ENCODE measurements around the gene ZNF74.

ZNF74 gene

DNA sequence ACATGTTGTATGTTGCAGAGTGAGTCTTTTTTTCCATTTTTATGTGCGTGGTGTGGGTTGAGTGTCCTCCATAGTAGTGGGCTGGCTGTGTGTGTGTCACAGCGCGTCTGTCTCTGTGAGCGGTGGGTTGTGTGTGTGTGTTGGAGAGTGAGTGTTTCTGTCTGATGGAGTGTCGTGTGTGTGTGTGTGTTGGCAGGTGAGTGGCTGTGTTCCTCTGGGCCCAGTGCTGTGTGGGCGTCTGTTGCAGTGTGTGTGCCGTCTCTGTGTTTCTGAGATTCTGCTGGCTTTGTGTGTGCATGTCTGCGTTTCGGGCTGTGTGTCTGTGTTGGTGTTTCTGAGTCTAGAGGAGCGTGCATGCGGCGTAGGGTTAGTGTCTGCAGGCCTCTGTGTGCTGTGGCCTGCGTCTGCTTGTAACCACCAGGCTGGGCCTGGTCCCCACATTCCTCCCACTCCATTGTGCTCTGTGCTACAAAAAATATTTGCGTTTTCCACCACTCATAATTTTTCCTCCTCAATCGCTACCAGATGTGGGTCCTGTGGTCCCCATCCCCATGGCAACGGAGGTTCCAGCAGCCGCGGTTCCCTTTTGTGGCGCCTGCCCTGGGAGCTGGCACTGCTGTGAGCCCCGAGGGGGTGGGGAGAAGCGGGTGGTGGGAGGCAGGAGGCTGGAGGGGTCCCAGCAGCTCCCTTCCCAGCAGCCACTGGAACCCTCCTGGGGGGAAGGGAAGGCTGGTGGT is 28.5 kb downstream of the ZNF74 start:
- DNase-seq = peak in 1 of 2 experiments; percentile 25

DNA sequence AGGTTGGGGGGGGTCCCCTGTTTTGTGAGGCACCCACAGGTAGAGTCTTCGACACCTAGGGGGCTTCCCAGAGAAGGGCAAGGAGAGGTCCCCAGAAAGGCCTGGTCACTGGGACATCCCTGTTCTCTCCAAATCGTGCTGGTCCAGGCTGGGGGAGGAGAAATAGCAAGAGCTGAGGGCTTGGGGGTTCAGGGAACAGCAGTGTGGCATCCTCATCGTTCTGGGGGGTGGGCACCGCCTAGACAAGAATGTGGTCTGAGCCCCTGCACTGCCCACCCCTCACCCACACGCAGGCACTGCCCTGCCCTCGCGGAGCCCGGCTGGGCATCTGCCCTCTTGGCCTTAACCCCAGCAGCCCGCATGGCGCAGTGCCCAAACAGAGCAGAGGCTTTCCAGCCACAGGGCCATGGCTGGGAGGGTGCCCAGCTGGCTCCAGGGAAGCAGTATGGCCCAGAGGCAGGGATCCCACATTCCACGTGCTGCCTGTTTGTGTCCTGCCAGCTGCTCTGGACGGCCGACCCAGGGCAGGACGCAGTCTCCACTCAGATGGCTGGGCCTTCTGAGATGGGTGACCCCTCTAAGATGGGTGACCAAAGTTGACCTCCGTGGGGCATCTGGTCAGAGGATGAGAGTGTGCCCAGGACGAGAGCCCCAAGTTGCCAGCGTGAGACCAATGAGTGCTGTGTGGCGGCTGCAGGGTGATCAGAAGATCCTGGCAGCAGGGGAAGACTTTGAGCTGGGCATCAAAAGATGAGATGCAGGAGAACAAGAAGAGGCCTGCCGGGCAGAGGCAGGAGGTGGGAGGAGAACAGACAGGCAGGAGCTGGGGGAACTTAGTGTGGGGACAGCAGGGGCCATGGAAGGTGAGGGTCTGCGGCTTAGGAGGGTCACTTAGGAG is 29.3 kb downstream of the ZNF74 start:
- no peak for DNase-seq

DNA sequence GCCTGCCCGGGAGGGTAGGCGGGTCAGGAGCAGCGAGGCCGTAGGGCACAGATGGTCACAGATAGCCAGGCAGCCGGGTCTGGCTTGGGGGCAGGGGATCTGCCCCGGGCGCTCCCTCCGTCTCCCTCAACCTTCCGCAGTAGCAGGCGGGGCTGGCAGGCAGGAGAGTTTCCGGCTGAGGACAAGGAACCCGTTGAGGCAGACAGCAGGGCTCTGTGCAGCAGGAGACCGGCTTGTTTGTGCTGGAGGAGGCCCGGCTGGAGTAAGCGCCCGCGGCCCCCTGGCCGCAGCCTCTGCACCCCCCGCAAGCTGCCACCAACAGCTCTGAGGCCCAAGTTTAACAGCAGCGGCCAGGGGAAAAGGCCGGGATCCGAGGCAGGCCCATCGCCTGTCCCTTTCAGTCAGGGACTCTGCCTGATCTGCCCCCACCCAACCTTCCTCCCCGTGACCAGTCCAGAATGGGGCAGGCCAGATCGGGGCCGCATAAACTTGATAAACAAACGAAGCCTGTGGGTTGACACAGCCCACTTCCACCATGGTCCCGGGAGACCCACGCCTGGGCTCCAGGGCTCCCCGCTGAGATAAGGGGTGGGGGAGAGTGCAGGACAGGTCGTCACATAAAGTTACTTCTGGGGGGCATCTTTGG is 30.1 kb downstream of the ZNF74 start:
- no peak for DNase-seq

DNA sequence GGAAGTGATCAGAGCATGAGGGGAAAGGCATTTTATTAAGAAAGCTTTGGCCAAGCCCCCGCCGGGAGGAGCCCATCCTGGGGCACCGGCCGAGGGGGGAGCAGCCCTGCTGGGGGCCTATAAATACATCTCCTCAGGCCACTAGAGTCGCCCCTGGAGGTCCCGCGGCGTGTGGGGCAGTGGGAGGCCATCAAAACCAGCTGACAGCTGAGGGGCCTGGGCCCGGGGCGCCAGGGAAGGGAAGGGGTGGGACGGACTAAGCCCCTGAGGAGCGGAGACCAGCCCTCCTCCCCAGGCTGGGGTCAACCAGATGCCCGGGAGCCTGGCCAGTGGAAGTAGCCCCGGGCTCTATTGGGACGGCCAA is 30.6 kb downstream of the ZNF74 start:
- DNase-seq = no peak

DNA sequence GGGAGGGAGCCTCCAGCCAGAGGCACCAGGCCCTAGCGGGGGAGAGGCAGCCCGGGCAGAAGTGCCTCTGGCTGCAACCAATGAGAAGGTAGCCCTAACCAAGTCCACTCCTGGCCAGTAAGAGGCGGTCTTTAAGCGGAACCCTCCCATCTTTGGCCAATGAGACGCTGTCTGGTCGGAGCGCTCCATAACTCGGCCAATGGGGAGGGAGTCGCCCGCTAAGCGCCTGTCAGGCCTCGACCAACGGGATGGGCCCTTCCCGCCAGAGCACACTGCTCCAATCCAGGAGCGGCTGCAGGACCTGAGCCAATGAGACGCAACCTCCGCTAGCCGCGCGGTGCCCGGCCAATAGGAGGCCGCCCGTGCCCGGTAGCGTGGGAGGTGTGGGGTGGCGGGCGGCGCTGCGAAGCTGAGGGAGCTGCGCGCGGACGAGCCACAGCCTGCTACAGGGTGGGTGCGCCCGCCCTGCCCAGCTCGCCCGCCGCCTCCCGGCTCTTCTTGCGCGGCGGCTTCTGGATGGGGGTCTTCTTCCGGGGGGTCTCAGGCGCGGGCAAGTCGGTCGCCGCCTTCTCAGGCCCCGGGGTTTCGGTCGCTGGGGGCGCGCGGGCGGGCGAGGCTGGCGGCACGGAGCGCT is 31.1 kb downstream of the ZNF74 start:
- peak in 1 of 2 experiments; percentile 45 for DNase-seq

DNA sequence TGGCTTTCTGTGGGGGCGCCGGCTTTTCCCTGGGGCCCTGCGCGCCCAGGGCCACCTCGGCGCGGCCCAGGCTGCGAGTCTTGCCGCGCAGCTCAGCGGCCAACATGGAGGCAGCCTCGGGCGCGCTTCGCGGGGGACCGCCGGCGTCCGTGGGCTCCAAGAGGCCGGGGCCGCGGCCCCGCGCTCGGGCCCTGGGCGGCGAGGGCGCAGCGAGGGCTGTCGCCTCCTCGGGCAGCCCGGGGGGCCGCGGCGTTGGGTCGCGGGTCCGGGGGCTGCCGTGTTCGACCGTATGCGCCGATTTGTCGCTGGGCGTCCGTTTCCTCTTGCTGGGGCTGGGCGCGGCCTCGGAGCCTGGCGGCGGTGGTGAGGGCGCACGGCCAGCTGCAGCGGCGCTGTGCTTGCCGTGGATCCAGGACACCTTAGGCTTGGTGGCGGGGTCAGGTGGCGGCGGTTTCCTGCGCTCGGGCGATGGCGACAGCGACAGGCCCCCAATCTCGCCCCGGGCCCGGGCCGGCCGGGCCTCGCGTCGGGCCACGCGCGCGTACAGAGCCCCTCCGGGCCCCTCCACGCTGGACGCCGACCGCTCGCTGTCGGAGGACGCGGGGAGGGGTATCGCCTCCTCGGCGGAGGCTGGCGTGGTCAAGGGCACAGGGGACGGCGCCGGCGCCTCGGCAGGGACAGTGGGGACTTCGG is 31.8 kb downstream of the ZNF74 start:
- DNase-seq = peak in 1 of 2 experiments; percentile 30

DNA sequence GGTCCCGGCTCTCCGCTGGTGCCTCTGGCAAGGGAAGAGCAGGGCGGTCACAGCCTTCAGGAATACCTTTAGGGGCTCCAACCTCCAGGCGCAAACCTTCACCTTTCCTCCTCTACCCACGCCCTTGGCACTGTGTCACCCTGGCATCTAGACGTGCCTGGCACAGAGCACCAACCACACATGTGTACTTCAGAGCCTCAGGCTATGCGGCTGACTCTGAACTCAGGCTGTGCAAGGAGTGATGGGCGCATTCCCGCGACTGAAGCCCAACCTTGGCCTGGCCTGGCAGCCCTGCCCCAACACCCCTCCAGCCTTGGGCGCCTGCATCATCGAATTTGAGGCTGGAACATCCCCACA is 32.3 kb downstream of the ZNF74 start:
- peak in 1 of 2 experiments; percentile 21 for DNase-seq

DNA sequence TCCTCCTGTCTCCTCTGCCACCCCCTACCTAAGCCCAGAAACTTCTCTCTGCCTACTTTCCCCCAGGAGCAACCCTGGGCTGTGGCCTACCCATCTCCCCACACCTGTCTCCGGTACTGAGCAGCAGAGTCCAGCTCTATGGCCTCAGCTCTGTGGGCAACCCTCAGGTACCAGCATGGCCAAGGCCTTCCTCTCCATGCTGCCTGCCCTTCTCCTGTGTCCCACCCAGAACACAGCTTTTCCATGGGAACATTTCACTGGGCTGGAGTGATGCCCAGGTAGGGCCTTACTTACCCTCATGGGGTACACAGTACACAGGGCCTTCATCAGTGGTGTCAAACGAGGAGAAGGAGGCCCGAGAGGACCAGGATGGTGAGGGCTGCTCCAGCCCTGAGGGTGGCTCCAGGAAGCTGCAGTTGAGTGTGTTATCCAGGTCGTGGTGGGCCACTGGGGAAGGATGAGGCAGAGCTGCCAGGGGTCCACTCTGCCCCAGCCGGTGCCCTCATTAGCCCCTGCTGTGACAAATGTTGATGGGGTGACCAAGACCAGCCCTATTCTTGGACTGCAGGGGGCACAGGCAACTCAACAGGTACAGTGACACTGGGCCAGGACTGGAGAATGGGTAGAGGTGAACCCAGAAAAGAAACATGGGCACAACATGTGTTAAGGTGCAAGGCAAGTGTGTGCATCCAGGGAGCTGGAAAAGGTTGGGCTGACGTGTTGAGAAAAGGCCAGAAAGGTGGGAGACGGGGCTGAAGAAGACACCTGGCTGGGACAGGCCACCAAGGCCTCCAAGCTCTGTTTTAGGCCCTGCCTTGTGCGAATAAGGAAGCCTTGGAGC is 33.4 kb downstream of the ZNF74 start:
- peak in 1 of 2 experiments; percentile 19 for DNase-seq

DNA sequence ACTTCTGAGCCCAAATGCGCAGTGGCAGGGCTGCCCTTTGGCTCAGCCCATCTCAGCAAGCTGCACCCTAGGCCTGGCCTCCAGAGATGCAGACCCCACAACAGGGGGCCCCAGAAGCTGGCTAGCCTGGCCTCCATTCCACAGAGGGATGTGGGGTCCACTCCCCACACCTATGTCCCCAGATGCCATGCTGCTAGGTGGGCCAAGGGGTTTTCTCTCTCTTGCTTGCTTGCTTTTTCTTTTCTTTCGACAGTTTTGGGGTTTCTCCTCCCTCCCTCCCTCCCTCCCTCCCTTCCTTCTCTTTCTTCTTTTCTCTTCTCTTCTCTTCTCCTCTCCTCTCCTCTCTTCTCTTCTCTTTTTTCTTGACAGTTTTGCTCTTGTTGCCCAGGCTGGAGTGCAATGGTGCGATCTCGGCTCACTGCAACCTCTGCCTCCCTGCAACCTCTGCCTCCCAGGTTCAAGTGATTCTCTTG is 34.0 kb downstream of the ZNF74 start:
- no peak for DNase-seq

DNA sequence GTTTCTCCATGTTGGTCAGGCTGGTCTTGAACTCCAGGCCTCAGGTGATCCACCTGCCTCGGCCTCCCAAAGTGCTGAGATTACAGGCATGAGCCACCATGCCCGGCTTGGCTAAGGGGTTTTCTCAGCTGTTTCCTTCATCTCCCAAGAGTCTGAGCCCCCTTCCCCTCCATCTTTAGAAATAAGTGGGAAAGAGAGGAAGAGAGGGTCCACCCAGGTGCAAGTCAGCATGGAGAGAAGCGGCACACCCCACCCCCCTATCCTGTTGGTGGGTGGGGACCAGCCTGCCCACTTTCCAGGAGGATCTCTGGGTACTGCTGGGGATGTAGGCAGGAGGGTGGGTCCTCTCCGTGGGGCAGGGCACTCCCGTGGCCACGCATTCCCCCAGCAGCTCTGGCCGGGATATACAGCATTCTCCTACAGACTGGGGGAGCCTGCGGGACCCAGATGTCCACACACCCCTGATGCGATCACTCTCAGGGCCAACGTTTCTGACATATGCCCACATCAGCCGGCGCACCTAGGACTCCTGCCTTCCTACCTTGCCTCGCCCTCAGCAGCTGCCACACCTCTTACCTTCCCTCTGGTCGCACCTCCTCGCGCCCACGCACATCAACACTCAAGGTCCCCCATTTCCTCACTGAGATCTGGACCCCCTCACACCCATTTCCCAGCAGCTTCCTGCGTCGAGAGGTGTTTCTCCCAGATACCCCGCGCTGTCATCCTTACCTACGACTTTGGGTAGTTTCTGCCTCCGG is 34.7 kb downstream of the ZNF74 start:
- DNase-seq = no peak

DNA sequence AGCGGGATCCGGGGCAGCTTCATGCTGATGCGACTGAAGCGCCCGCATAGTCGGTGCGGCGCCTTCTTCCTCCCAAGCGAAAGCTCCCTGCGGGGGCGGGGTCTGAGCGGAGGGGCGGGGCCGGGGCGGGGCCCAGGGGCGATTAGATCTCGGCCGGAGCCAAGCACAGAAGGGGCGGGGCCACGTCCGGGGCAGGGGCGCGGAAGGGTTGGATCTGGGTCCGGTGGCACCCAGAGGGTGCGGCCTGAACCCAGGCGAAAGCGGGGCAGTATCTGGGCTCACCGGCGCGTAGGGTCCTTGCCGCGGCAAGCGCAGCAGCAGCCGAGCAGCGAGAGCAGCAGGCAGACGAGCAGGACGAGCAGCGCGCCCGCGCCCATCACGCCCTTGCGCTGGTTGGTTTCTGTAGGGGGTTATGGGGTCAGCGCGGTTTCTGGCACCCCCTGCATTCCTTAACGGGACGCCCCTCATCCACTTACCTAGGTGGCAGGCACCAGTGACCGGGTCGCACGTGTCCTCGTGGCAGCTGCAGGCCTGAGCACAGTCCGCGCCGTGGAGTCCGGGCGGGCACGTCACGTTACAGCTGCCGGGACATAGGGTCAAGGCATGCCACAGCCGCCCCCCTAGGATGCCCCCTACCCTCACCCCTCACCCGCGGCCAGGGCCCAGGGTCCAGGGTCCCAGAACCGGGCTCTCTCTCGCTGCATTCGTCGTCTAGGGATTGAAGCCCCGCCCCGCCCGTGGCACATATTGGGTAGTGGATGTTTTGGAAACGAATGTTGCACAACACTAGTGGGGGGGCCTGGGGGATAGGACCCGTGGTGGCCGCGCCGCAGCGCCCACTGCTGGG is 35.5 kb downstream of the ZNF74 start:
- DNase-seq = peak; percentile 83 to 86

DNA sequence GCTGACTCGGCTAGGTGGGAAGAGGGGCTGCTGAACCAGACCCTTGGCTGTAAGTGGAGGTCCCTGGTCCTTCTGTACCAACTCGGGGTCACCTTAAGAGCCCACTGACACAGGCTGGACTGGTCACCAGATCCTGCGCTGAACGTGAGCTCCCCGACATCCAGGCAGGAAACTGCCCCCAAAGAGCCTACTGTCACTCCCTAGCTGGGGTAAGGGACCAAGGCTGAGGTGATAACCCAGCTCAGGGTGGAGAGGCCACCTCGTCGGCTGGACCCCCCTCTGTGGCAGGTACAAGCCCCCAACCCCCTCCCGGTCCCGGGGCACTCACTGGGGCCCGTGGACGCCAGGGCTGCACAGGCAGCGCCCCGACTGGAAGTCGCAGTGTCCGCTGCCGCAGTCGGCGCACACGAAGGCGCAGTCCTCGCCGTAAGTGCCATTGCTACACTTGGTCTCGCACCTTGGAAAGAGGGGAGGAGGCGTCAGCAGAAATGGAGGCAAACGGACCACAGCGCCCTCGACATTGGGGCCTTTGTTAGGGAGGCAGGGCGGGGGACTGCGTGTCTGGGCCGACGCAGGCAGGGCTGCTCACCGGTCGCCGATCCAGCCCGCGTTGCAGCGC is 36.3 kb downstream of the ZNF74 start:
- peak in 1 of 2 experiments; percentile 59 for DNase-seq

DNA sequence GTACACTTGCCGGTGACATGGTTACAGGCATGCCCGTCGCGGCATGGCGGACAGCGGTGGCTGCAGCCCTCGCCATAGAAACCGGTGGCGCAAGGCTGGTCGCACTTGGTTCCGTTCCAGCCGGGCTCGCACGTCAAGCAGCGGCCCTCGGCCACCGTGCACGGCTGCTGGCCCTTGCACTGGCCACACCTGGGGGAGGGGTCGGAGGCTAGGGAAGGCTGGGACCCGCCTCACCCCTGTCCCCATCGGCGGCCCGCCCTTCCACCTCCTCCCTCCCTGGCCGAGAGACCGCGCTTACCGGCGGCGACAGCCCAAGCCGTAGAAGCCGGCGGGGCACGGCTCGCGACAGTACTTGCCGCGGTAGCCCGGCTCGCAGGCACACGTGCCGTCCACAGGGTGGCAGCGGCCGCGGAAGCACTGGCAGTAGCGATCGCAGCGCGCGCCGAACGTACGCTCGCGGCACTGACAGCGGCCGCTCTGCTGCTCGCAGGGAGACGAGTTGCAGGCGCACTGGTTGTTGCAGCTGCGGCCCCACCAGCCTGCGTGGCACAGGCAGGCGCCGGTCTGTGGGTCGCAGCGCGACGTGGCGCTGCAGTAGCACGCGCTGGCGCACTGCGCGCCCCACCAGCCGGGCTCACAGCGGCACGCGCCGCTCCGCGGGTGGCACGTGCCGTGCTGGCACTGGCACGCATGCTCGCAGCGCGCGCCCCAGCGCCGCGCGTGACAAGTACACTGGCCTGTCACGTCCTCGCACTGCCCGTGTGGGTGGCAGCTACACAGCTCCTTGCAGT is 37.0 kb downstream of the ZNF74 start:
- DNase-seq = peak; percentile 68 to 76

DNA sequence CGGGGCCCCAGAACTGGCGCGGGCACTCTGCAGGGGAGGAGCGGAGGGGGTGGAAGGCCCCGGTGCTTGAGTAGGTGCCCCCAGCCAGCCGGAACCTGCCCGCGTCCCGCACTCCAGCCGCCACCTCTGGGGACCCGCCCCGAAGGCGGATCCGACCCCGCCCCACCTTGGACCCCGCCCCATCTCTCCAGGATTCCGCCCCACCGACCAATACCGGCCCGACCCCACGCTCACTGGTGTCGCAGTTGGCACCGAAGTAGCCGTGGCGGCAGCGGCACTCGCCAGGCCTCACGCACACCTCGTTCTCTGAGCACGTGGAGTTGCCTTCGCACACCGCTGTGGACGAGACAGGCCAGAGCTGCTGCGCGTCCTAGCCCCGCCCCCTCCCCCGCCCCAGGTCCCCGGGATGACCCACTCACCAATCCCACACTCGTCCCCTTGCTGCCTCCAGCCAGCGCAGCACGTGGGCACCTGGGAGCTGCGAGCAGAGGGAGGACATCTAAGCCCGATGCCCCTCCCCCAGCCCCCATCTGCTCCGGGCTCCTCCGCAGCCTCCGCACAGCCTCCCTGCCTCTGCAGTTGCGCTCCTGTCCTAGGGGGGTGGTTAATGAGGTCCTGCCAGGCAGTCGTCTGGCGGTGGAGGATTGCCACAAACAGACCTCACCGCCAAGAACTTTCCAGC is 37.7 kb downstream of the ZNF74 start:
- no peak for DNase-seq

DNA sequence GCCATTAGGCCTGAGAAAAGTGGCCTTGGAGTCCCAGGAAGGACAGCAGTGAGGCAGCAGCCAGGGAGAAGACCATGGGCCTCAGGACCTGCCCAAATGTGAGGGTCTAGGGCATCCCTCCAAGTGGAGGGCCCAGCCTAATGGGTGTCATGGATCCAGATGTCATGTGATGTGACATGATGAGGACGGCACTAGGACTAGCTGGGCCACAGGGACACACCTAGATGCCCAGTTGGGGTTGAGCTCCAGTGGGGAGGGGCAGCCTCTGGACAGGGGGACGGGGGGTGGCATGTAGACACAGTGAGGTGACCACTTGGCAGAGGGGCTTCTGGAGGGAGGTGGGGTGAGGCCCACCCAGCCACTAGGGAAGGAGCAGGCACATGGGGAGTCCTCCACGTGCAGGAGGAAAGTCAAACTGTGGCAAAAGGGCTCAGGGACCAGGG is 38.3 kb downstream of the ZNF74 start:
- no peak for DNase-seq

DNA sequence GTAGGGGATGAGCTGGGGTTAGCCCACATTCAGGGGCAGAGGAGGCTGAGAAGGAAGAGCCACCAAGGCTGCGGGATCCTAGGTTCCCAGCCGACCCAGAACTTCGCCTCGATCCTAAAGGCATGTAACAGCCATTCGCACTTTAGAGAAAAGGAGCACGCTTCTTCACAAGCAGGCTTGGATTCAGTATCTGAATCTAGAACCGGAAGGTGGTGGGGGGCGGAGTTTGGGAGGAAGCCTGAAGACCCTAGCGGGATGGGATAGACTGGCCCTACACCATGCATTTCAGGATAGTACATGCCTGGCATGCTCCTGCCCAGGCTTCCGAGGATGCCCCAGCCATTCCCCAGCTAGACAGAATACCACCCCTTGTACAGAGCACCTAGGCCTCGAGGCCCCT is 39.2 kb downstream of the ZNF74 start:
- no peak for DNase-seq

DNA sequence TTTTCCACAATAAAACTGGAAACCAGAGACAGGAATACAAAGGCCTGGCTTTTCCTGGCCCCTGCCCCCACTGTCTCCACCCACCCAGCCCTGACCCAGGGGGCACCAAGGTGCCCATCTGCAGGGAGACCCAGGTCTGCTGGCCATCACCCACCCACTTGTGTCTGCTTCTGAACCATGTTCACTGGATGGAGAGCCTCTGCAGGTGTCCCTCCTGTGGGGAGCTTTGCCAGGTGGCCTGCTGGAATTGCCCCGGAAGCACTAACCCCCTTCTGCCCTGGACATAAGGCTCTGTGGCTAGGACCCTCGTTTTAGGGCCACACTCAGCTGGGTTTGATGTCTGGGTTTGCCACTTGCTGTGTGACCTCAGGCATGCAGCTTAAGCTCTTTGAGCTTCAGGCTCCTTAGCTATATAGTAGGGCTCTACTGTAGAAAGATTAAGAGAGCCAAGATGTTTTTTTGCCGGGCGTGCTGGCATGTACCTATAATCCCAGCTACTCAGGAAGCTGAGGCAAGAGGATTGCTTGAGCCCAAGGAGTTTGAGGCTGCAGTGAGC is 39.8 kb downstream of the ZNF74 start:
- DNase-seq = no peak

Measured in activated T-cell treated with anti-CD3 and anti-CD28 coated beads, Interleukin-2, amount 50 U/mL, for 48 hours (primary cell).